PC-3 (cell line): ENCODE data around the gene ISG20L2.

Source experiments
- CTCF ChIP-seq: fragments of 300-600 bp; sonication (generic); conservative IDR thresholded peaks from 2 replicates; pipeline ENCODE4 v1.5.1; 2017; ENCODE audit warnings: antibody characterized with exemption, low read depth, mild to moderate bottlenecking, low read length
- EZH2 ChIP-seq: fragments of 300-600 bp; sonication (generic); IDR thresholded peaks from one replicate; pipeline ENCODE4 v1.6.1; 2017; ENCODE audit warnings: antibody characterized with exemption, mild to moderate bottlenecking, low read length; ENCODE audit not compliant: unreplicated experiment
- EZH2phosphoT487 ChIP-seq: fragments of 300-600 bp; sonication (generic); IDR thresholded peaks from 2 replicates; pipeline ENCODE4 v1.6.1; 2018; ENCODE audit warnings: mild to moderate bottlenecking, antibody characterized with exemption, low read length, borderline replicate concordance

DNA sequence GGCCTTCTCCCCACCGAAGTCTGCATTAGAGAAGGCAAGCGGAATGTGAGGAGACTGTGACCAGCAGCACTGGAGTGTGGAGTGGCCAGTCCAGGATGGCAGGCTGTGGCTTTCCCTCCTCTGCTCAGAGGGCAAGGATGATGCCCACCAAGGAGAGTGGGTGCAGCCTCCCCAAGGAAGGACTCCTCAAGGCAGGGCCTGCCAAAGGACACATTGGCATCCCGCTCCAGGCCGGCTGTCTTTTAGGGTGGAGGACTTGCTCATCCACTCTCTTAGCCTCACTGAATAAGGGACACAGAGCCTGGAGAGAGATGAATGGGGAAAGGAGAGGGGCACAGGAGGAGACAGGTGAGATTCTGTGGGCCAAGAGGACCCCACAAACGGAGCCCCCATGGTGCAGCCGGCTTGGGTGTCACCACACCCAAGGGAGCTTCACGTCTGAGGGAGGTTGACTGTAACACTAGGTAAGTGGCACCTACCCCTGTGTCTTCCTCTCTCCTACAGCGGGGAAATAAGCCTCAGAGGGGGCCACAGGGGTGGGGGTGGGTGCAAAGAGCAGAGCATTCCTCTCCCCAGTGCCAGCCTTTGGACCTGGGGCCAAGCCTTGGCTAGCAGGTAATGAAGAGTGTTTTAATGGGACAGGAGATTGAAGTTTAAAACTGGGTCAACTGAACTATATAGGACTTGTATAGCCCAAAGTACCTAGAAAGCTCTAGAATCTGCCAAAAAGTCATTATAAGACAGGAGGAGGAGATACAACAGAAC, 47.2 kb downstream of the ISG20L2 start:
- no peak for TF ChIP-seq CTCF
- no peak for TF ChIP-seq EZH2
- TF ChIP-seq EZH2phosphoT487 = no peak
